Neutrophil (primary cell): Measurements from ENCODE around the gene FAM216A.
"Not testable (repeated sequence)": the region's sequence is repeated elsewhere in the genome, so short reads cannot be mapped to it uniquely, and the experiment has no call there.

Experiments
- H3K27ac ChIP-seq: fragments of 200-600 bp; sonication (generic); 2 replicates; pipeline ENCODE4 v1.5.1; 2016; ENCODE audit warnings: mild to moderate bottlenecking, moderate library complexity
- H3K27me3 ChIP-seq: fragments of 200-600 bp; sonication (generic); 2 replicates; pipeline ENCODE4 v1.6.0; 2016; ENCODE audit warnings: mild to moderate bottlenecking
- H3K36me3 ChIP-seq: fragments of 200-600 bp; sonication (generic); 2 replicates; pipeline ENCODE4 v1.5.1; 2017
- H3K4me1 ChIP-seq, 2 experiments: fragments of 200-600 bp in 1 of 2; sonication (generic) in 1 of 2; 1 replicate in 1 of 2; 2 replicates in 1 of 2; pipeline versions ENCODE4 v1.5.1 to v1.6.1; 2013 to 2016; ENCODE audit warnings: low read depth in 1 of 2, low read length in 1 of 2, mild to moderate bottlenecking in 1 of 2, moderate library complexity in 1 of 2; ENCODE audit not compliant: control insufficient read depth in 1 of 2, insufficient read depth in 1 of 2
- H3K4me3 ChIP-seq, 2 experiments: fragments of 200-600 bp in 1 of 2; sonication (generic) in 1 of 2; 1 replicate in 1 of 2; 2 replicates in 1 of 2; pipeline ENCODE4 v1.5.1; 2013 to 2016; ENCODE audit warnings: low read depth in 1 of 2, low read length in 1 of 2, mild to moderate bottlenecking in 1 of 2, moderate library complexity in 1 of 2
- H3K9me3 ChIP-seq: fragments of 200-600 bp; sonication (generic); 2 replicates; pipeline ENCODE4 v1.5.1; 2016
- CTCF ChIP-seq: fragments of 200-600 bp; sonication (generic); IDR thresholded peaks from 2 replicates; pipeline ENCODE4 v1.5.1; 2016; ENCODE audit warnings: antibody characterized with exemption

The FAM216A gene

GRCh38 chr12:110468214-110469048 lies at the start of gene FAM216A, which contains the start of gene GPN3:
TSS of gene FAM216A (plus strand) at chr12:110468845. CDS start at chr12:110468876, 31 bp downstream.
TSS of gene GPN3 (minus strand) at chr12:110468257. CDS start at chr12:110468203, 54 bp downstream.
- Histone ChIP-seq H3K4me1 (peaks cover 25 to 37% of the 10 kb centered on the region in 2 experiments), H3K9me3 (no peaks in the 10 kb centered on the region), H3K4me3 (peak within 1 kb of the TSS; percentile 87 to 97), H3K36me3 (peaks cover 10% of the 10 kb centered on the region), H3K27ac (peak within 1 kb of the TSS; percentile 88), H3K27me3 (no peaks in the 10 kb centered on the region)
- peak; percentile 50 for TF ChIP-seq CTCF

- not testable (repeated sequence) for H3K4me3 ChIP-seq, H3K27ac ChIP-seq, H3K9me3 ChIP-seq, H3K36me3 ChIP-seq, H3K27me3 ChIP-seq
- peaks cover 11 to 17% of the 10 kb centered on the region in 2 experiments for H3K4me1 ChIP-seq
These were observed 48.0 kb upstream of the FAM216A start for GRCh38 chr12:110420644-110421043.

- TF ChIP-seq CTCF: no peak
- H3K27me3 ChIP-seq: no peaks in the 10 kb centered on the region
These were observed 47.4 kb upstream of the FAM216A start for GRCh38 chr12:110421159-110421661.

GRCh38 chr12:110421701-110422100 lies 46.9 kb upstream of the FAM216A start:
- H3K27ac ChIP-seq: no peak overlapping the region
- H3K4me3 ChIP-seq: no peak overlapping the region
- H3K36me3 ChIP-seq: no peaks in the 10 kb centered on the region
- H3K9me3 ChIP-seq: no peaks in the 10 kb centered on the region
- TF ChIP-seq CTCF: no peak
- H3K4me1 ChIP-seq: peaks cover 11 to 17% of the 10 kb centered on the region in 2 experiments
- H3K27me3 ChIP-seq: no peaks in the 10 kb centered on the region

More at GRCh38 chr12:110421159-110421661, 47.4 kb upstream of the FAM216A start:
- Histone ChIP-seq H3K4me3 (no peak overlapping the region), H3K36me3 (no peaks in the 10 kb centered on the region), H3K9me3 (no peaks in the 10 kb centered on the region), H3K4me1 (peaks cover 11 to 17% of the 10 kb centered on the region in 2 experiments), H3K27ac (no peak overlapping the region)

GRCh38 chr12:110424237-110424636 lies 44.4 kb upstream of the FAM216A start:
- Histone ChIP-seq H3K27ac (no peak overlapping the region), H3K4me3 (no peak overlapping the region), H3K4me1 (peaks cover 0 to 5% of the 10 kb centered on the region in 2 experiments), H3K36me3 (no peaks in the 10 kb centered on the region), H3K9me3 (no peaks in the 10 kb centered on the region), H3K27me3 (no peaks in the 10 kb centered on the region)
- no peak for TF ChIP-seq CTCF

GRCh38 chr12:110426406-110426805 lies 42.2 kb upstream of the FAM216A start:
- no peak overlapping the region for H3K27ac ChIP-seq

GRCh38 chr12:110429676-110430075 lies 39.0 kb upstream of the FAM216A start:
- not testable (repeated sequence) for H3K4me1 ChIP-seq, H3K9me3 ChIP-seq, H3K27ac ChIP-seq, H3K4me3 ChIP-seq, H3K27me3 ChIP-seq
- peaks cover 12% of the 10 kb centered on the region for H3K36me3 ChIP-seq

More at GRCh38 chr12:110426406-110426805, 42.2 kb upstream of the FAM216A start:
- no peak overlapping the region for H3K4me3 ChIP-seq
- H3K27me3 ChIP-seq: no peaks in the 10 kb centered on the region
- peaks cover 4 to 10% of the 10 kb centered on the region in 2 experiments for H3K4me1 ChIP-seq
- no peak for TF ChIP-seq CTCF
- no peaks in the 10 kb centered on the region for H3K9me3 ChIP-seq
- no peaks in the 10 kb centered on the region for H3K36me3 ChIP-seq
